Retinal pigment epithelial cell (primary cell): ENCODE results near the gene KPNA4.

ENCODE experiments used
- DNase-seq: peaks from one replicate; pipeline ENCODE4 v3.0.0-alpha.2; 2010; ENCODE audit warnings: low read depth
- H3K4me3 ChIP-seq: 2 replicates; pipeline ENCODE4 v1.5.1; 2011; ENCODE audit warnings: mild to moderate bottlenecking, low read length, control low read depth, moderate library complexity
- CTCF ChIP-seq: conservative IDR thresholded peaks from 2 replicates; pipeline ENCODE4 v1.5.1; 2011; ENCODE audit warnings: low read depth, low read length, control low read depth, inconsistent platforms

Gene KPNA4

GRCh38 chr3:160449636-160450598 lies 115.5 kb downstream of the KPNA4 start, which contains the start of gene TRIM59:
TRIM59 (minus strand) TSS chr3:160449786; CDS start chr3:160439183, 10,603 bp downstream.
- peak; percentile 95 for DNase-seq
- peak; percentile 3 for TF ChIP-seq CTCF
- H3K4me3 ChIP-seq: peak within 1 kb of the TSS; percentile 87

- no peak for DNase-seq
- peak overlapping the region; percentile 87 for H3K4me3 ChIP-seq
- TF ChIP-seq CTCF: no peak
Measured at GRCh38 chr3:160448845-160449635, 116.3 kb downstream of the KPNA4 start.

- no peak for DNase-seq
- peak overlapping the region; percentile 87 for H3K4me3 ChIP-seq
- TF ChIP-seq CTCF: no peak
Measured at GRCh38 chr3:160447544-160447943, 117.8 kb downstream of the KPNA4 start.

- no peak for TF ChIP-seq CTCF
- peak overlapping the region; percentile 5 for H3K4me3 ChIP-seq
- DNase-seq: no peak
Measured at GRCh38 chr3:160446522-160447056, 118.8 kb downstream of the KPNA4 start.

DNA sequence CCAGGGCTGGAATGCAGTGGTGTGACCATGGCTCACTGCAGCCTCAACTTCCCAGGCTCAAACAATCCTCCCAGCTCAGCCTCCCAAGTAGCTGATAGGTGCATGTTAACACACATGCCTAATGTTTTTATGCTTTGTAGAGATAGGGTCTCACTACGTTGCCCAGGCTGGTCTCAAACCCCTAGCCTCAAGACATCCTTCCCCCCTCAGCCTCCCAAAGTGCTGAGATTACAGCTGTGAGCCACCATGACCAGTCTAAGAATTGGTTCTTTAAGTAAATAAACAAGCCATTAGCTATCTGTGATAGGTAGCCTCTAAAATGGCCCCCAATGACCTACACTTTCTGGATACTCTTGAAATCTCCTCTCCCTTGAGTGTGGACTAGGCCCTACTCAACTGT lies 119.5 kb downstream of the KPNA4 start:
- TF ChIP-seq CTCF: no peak
- H3K4me3 ChIP-seq: no peak overlapping the region
- DNase-seq: no peak
